GM23338 (cell line): ENCODE measurements around the gene F11R. TPM values are rescaled to one million over a fixed set of nuclear protein-coding genes. Genes with fewer than 3 reads are reported as not detected.
"Not testable (repeated sequence)": the region's sequence is repeated elsewhere in the genome, so short reads cannot be mapped to it uniquely, and the experiment has no call there.

Source experiments
- ATAC-seq: fragments of 200-7000 bp; cut with Tn5 transposase; 3 replicates; pipeline ENCODE4 v1.9.1; 2020
- DNase-seq: peaks from one replicate; pipeline ENCODE4 v3.0.0-alpha.2; 2015; ENCODE audit warnings: low spot score
- H2AFZ ChIP-seq: fragments of 200-600 bp; sonication (generic); 2 replicates; pipeline ENCODE4 v1.8.0; 2016; ENCODE audit warnings: antibody characterized with exemption, mild to moderate bottlenecking, moderate library complexity
- H3F3A ChIP-seq: fragments of 200-600 bp; sonication (generic); replicated peaks from 2 replicates; pipeline ENCODE4 v1.8.0; 2017; ENCODE audit warnings: antibody characterized with exemption, mixed run types, low read depth
- H3K27ac ChIP-seq: fragments of 200-600 bp; sonication (generic); 2 replicates; pipeline ENCODE4 v1.6.1; 2016; ENCODE audit warnings: low read depth
- H3K27me3 ChIP-seq: fragments of 200-600 bp; sonication (generic); 2 replicates; pipeline ENCODE4 v1.8.0; 2016; ENCODE audit warnings: mild to moderate bottlenecking, mixed run types, moderate library complexity; ENCODE audit not compliant: insufficient read depth
- H3K36me3 ChIP-seq: fragments of 200-600 bp; sonication (generic); 2 replicates; pipeline ENCODE4 v1.8.0; 2016; ENCODE audit warnings: mild to moderate bottlenecking; ENCODE audit not compliant: insufficient read depth
- H3K4me1 ChIP-seq: fragments of 200-600 bp; sonication (generic); 2 replicates; pipeline ENCODE4 v1.8.0; 2016; ENCODE audit warnings: mild to moderate bottlenecking, moderate library complexity; ENCODE audit not compliant: insufficient read depth
- H3K4me2 ChIP-seq: fragments of 200-600 bp; sonication (generic); 2 replicates; pipeline ENCODE4 v1.7.1; 2017; ENCODE audit warnings: mixed run types
- H3K4me3 ChIP-seq: fragments of 200-600 bp; sonication (generic); 2 replicates; pipeline ENCODE4 v1.6.1; 2016; ENCODE audit warnings: mixed run types
- H3K79me2 ChIP-seq: fragments of 200-600 bp; sonication (generic); replicated peaks from 2 replicates; pipeline ENCODE4 v1.8.0; 2017; ENCODE audit warnings: mild to moderate bottlenecking; ENCODE audit not compliant: insufficient read depth
- H3K9me2 ChIP-seq: fragments of 200-600 bp; sonication (generic); 2 replicates; pipeline ENCODE4 v1.8.0; 2017; ENCODE audit not compliant: insufficient read depth
- H4K20me1 ChIP-seq: fragments of 200-600 bp; sonication (generic); replicated peaks from 2 replicates; pipeline ENCODE4 v1.8.0; 2017; ENCODE audit warnings: mild to moderate bottlenecking; ENCODE audit not compliant: insufficient read depth
- H3K27ac Mint-ChIP-seq: 2 replicates; pipeline ENCODE4 v1.8.0; 2020; ENCODE audit warnings: inconsistent platforms, mild to moderate bottlenecking, moderate library complexity, mixed read lengths
- H3K27me3 Mint-ChIP-seq: 3 replicates; pipeline ENCODE4 v1.8.0; 2022; ENCODE audit warnings: low read depth, mild to moderate bottlenecking, moderate library complexity, mixed read lengths, inconsistent platforms; ENCODE audit not compliant: insufficient read depth, poor library complexity
- H3K36me3 Mint-ChIP-seq: 3 replicates; pipeline ENCODE4 v1.8.0; 2021; ENCODE audit warnings: low read depth, mild to moderate bottlenecking, inconsistent platforms, moderate library complexity, mixed read lengths
- H3K4me1 Mint-ChIP-seq: 3 replicates; pipeline ENCODE4 v1.8.0; 2020; ENCODE audit warnings: mild to moderate bottlenecking, inconsistent platforms, mixed read lengths
- H3K4me3 Mint-ChIP-seq: 3 replicates; pipeline ENCODE4 v1.8.0; 2021; ENCODE audit warnings: moderate library complexity, mild to moderate bottlenecking, inconsistent platforms, mixed read lengths
- H3K9me3 Mint-ChIP-seq: 3 replicates; pipeline ENCODE4 v1.8.0; 2020; ENCODE audit warnings: moderate library complexity, mild to moderate bottlenecking, inconsistent platforms, mixed read lengths
- CREB1 ChIP-seq: fragments of 250-450 bp; sonication (Bioruptor Pico); IDR thresholded peaks from 2 replicates; pipeline ENCODE4 v1.5.0; 2020; ENCODE audit warnings: low read depth, mild to moderate bottlenecking, moderate library complexity
- ZNF114 ChIP-seq: fragments of 250-450 bp; sonication (Bioruptor Pico); IDR thresholded peaks from 2 replicates; pipeline ENCODE4 v1.5.0; 2020; ENCODE audit warnings: mild to moderate bottlenecking, moderate library complexity
- polyA plus RNA-seq: library from polyadenylated mRNA; unstranded; fragments of >200 nt; fragmentation: Nextera tagmentation; extraction: Ambion mirVana; gene quantifications from 2 replicates; pipeline ENCODE4 v1.2.1, GENCODE V29; 2016
- total RNA-seq: library from RNA; depleted of rRNA; stranded (reverse); fragments of >200 nt; shearing (Covaris generic); gene quantifications from 2 replicates; pipeline ENCODE4 v1.2.3, GENCODE V29; 2014
- TF ChIP-seq, protein P1 (sequence below), 2 experiments: fragments of 200-600 bp in 1 of 2; sonication (generic) in 1 of 2; conservative IDR thresholded peaks; 2 replicates each; pipeline versions ENCODE4 v1.5.1 to v1.6.1; 2016 to 2017; ENCODE audit warnings: antibody characterized with exemption in 2 of 2, low read depth in 2 of 2, mild to moderate bottlenecking in 2 of 2, moderate library complexity in 1 of 2
- TF ChIP-seq, protein P2 (sequence below): fragments of 250-450 bp; sonication (Bioruptor Pico); IDR thresholded peaks from 2 replicates; pipeline ENCODE4 v1.5.0; 2020; ENCODE audit warnings: mild to moderate bottlenecking, moderate library complexity

Gene F11R
- total and polyA plus RNA-seq, 2 experiments from 2014 or later, result 51.0 to 169 TPM

DNA sequence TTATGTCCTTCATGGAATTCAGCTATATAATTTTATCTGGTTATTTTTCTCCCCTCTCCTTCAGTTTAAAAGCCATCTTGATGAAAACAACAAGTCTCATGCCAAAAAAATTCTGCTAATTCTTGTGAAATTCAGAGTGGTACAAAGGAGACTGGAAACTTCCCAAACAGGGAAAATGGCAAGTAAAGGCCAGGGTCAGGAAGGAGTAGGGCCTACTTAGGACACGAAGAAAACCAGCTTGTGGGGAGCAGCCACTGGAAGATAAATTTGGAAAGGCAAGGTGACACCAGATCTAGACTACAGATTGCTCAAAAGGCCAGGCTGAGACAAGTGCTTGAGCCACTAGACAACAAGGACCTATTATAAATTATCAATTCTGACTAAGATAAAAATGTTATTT is 11.5 kb upstream of the F11R start (continued):
- TF ChIP-seq, protein P1, sequence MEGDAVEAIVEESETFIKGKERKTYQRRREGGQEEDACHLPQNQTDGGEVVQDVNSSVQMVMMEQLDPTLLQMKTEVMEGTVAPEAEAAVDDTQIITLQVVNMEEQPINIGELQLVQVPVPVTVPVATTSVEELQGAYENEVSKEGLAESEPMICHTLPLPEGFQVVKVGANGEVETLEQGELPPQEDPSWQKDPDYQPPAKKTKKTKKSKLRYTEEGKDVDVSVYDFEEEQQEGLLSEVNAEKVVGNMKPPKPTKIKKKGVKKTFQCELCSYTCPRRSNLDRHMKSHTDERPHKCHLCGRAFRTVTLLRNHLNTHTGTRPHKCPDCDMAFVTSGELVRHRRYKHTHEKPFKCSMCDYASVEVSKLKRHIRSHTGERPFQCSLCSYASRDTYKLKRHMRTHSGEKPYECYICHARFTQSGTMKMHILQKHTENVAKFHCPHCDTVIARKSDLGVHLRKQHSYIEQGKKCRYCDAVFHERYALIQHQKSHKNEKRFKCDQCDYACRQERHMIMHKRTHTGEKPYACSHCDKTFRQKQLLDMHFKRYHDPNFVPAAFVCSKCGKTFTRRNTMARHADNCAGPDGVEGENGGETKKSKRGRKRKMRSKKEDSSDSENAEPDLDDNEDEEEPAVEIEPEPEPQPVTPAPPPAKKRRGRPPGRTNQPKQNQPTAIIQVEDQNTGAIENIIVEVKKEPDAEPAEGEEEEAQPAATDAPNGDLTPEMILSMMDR (conservative IDR thresholded peaks at IDR 0.05; ENCODE audit: low read depth in 2 of 2), result no peak
- TF ChIP-seq CREB1 (no peak), ZNF114 (CRISPR knock-in tag) (no peak)
- TF ChIP-seq, protein P2, sequence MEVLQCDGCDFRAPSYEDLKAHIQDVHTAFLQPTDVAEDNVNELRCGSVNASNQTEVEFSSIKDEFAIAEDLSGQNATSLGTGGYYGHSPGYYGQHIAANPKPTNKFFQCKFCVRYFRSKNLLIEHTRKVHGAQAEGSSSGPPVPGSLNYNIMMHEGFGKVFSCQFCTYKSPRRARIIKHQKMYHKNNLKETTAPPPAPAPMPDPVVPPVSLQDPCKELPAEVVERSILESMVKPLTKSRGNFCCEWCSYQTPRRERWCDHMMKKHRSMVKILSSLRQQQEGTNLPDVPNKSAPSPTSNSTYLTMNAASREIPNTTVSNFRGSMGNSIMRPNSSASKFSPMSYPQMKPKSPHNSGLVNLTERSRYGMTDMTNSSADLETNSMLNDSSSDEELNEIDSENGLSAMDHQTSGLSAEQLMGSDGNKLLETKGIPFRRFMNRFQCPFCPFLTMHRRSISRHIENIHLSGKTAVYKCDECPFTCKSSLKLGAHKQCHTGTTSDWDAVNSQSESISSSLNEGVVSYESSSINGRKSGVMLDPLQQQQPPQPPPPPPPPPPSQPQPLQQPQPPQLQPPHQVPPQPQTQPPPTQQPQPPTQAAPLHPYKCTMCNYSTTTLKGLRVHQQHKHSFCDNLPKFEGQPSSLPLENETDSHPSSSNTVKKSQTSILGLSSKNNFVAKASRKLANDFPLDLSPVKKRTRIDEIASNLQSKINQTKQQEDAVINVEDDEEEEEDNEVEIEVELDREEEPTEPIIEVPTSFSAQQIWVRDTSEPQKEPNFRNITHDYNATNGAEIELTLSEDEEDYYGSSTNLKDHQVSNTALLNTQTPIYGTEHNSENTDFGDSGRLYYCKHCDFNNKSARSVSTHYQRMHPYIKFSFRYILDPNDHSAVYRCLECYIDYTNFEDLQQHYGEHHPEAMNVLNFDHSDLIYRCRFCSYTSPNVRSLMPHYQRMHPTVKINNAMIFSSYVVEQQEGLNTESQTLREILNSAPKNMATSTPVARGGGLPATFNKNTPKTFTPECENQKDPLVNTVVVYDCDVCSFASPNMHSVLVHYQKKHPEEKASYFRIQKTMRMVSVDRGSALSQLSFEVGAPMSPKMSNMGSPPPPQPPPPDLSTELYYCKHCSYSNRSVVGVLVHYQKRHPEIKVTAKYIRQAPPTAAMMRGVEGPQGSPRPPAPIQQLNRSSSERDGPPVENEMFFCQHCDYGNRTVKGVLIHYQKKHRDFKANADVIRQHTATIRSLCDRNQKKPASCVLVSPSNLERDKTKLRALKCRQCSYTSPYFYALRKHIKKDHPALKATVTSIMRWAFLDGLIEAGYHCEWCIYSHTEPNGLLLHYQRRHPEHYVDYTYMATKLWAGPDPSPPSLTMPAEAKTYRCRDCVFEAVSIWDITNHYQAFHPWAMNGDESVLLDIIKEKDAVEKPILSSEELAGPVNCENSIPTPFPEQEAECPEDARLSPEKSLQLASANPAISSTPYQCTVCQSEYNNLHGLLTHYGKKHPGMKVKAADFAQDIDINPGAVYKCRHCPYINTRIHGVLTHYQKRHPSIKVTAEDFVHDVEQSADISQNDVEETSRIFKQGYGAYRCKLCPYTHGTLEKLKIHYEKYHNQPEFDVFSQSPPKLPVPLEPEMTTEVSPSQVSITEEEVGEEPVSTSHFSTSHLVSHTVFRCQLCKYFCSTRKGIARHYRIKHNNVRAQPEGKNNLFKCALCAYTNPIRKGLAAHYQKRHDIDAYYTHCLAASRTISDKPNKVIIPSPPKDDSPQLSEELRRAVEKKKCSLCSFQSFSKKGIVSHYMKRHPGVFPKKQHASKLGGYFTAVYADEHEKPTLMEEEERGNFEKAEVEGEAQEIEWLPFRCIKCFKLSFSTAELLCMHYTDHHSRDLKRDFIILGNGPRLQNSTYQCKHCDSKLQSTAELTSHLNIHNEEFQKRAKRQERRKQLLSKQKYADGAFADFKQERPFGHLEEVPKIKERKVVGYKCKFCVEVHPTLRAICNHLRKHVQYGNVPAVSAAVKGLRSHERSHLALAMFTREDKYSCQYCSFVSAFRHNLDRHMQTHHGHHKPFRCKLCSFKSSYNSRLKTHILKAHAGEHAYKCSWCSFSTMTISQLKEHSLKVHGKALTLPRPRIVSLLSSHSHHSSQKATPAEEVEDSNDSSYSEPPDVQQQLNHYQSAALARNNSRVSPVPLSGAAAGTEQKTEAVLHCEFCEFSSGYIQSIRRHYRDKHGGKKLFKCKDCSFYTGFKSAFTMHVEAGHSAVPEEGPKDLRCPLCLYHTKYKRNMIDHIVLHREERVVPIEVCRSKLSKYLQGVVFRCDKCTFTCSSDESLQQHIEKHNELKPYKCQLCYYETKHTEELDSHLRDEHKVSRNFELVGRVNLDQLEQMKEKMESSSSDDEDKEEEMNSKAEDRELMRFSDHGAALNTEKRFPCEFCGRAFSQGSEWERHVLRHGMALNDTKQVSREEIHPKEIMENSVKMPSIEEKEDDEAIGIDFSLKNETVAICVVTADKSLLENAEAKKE (CRISPR knock-in tag), result no peak

GRCh38 chr1:161031874-161032273 is 10.9 kb upstream of the F11R start:
- DNase-seq (no peak), ATAC-seq (no peak)
- Mint-ChIP-seq H3K27me3 (peaks cover 2% of the 10 kb centered on the region), H3K27ac (no peak overlapping the region), H3K4me3 (no peak overlapping the region), H3K4me1 (peaks cover 19% of the 10 kb centered on the region), H3K36me3 (peaks cover 24% of the 10 kb centered on the region), H3K9me3 (peaks cover 24% of the 10 kb centered on the region)
- Histone ChIP-seq H3K79me2 (peaks cover 7% of the 10 kb centered on the region), H3K36me3 (no peaks in the 10 kb centered on the region), H3K4me2 (no peak overlapping the region), H3K9me2 (no peaks in the 10 kb centered on the region), H4K20me1 (no peaks in the 10 kb centered on the region), H3K4me1 (peaks cover 18% of the 10 kb centered on the region), H3K27ac (no peak overlapping the region), H3K4me3 (no peak overlapping the region), H3K27me3 (no peaks in the 10 kb centered on the region), H2AFZ (no peak overlapping the region), H3F3A (peaks cover 6% of the 10 kb centered on the region; the same call in 1 of the 2 replicates)
- no peak for TF ChIP-seq ZNF114 (CRISPR knock-in tag)

DNA sequence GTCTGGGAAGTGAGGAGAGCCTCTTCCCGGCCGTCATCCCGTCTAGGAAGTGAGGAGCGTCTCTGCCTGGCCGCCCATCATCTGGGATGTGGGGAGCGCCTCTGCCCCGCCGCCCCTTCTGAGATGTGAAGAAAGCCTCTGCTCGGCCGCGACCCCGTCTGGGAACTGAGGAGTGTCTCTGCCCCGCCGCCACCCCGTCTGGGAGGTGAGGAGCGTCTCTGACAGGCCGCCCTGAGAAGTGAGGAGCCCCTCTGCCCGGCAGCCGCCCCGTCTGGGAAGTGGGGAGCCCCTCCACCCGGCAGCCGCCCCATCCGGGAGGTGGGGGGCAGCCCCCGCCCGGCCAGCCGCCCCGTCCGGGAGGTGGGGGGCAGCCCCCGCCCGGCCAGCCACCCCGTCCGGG is 8.5 kb upstream of the F11R start:
- Mint-ChIP-seq H3K36me3 (peaks cover 25% of the 10 kb centered on the region), H3K4me1 (peaks cover 10% of the 10 kb centered on the region), H3K9me3 (peaks cover 24% of the 10 kb centered on the region)
- H3K79me2 ChIP-seq, H3K4me3 Mint-ChIP-seq, DNase-seq, H3K27ac Mint-ChIP-seq, H4K20me1 ChIP-seq, H3K4me1 ChIP-seq, ATAC-seq, H3K27me3 ChIP-seq, H3K4me3 ChIP-seq, H3K4me2 ChIP-seq, H3K36me3 ChIP-seq, H3K27ac ChIP-seq, H3K27me3 Mint-ChIP-seq, H3F3A ChIP-seq, H2AFZ ChIP-seq, H3K9me2 ChIP-seq: not testable (repeated sequence)

- H3K27me3 Mint-ChIP-seq, H3F3A ChIP-seq, H3K4me3 ChIP-seq, H3K27ac Mint-ChIP-seq, H4K20me1 ChIP-seq, H3K79me2 ChIP-seq, H3K27me3 ChIP-seq, H3K4me1 Mint-ChIP-seq, H2AFZ ChIP-seq, H3K9me2 ChIP-seq, H3K4me1 ChIP-seq, H3K36me3 ChIP-seq, H3K4me2 ChIP-seq, DNase-seq, H3K27ac ChIP-seq, H3K4me3 Mint-ChIP-seq, ATAC-seq: not testable (repeated sequence)
- Mint-ChIP-seq H3K9me3 (peaks cover 24% of the 10 kb centered on the region), H3K36me3 (peaks cover 25% of the 10 kb centered on the region)
Observed at GRCh38 chr1:161026954-161027353, 6.0 kb upstream of the F11R start.
